HG03064 (cell line): ENCODE results near the gene CLIC3.

Source experiments
- ATAC-seq: cut with Tn5 transposase; IDR thresholded peaks from one replicate; pipeline ENCODE4 v1.9.1; 2021; ENCODE audit warnings: low read depth; ENCODE audit not compliant: unreplicated experiment

CLIC3 gene

GRCh38 chr9:137031904-137032640, 35.7 kb upstream of the CLIC3 start, which contains the start of gene FUT7:
FUT7 (minus strand) TSS chr9:137032088; CDS start chr9:137031991, 97 bp downstream.
- ATAC-seq: no peak

- no peak for ATAC-seq
Observed at GRCh38 chr9:137030538-137031527, 34.5 kb upstream of the CLIC3 start.

- no peak for ATAC-seq
Observed at GRCh38 chr9:137030006-137030405, 33.6 kb upstream of the CLIC3 start.

- no peak for ATAC-seq
Observed at GRCh38 chr9:137029058-137029936, 32.9 kb upstream of the CLIC3 start.

- ATAC-seq: no peak
Observed at GRCh38 chr9:137028263-137029057, 32.1 kb upstream of the CLIC3 start.

- no peak for ATAC-seq
Observed at GRCh38 chr9:137027369-137028262, 31.2 kb upstream of the CLIC3 start, which contains the start of gene ABCA2. ABCA2 (minus strand) TSS chr9:137028237; CDS start chr9:137028140, 97 bp downstream.

GRCh38 chr9:137026828-137027227, 30.5 kb upstream of the CLIC3 start:
- ATAC-seq: no peak

- ATAC-seq: no peak
Observed at GRCh38 chr9:137026384-137026783, 30.0 kb upstream of the CLIC3 start.

- ATAC-seq: no peak
Observed at GRCh38 chr9:137025517-137025966, 29.2 kb upstream of the CLIC3 start.

- ATAC-seq: no peak
Observed at GRCh38 chr9:137023583-137023991, 27.2 kb upstream of the CLIC3 start.

- ATAC-seq: no peak
Observed at GRCh38 chr9:137023157-137023556, 26.8 kb upstream of the CLIC3 start.

GRCh38 chr9:137022662-137023008, 26.3 kb upstream of the CLIC3 start:
- no peak for ATAC-seq

- ATAC-seq: no peak
Observed at GRCh38 chr9:137021979-137022661, 25.8 kb upstream of the CLIC3 start.

- ATAC-seq: no peak
Observed at GRCh38 chr9:137021568-137021978, 25.2 kb upstream of the CLIC3 start.

GRCh38 chr9:137020771-137021567, 24.6 kb upstream of the CLIC3 start:
- ATAC-seq: no peak

GRCh38 chr9:137019891-137020683, 23.7 kb upstream of the CLIC3 start:
- ATAC-seq: no peak
